ENCODE results near the gene LRRC7. TPM values are rescaled to one million over a fixed set of nuclear protein-coding genes. Genes with fewer than 3 reads are reported as not detected.

LRRC7 gene
- 1 to 10 TPM in 2 of 9 donors, under 1 TPM in 7; 0.25 to 4.1 (median 0.54) TPM for total RNA-seq
- under 1 TPM in 1 of 2 donors, not detected in 1; 0.42 TPM for polyA plus RNA-seq
- long read RNA-seq, donor 1, partial matches to known transcripts = 0 of 1 reads
- long read RNA-seq, donor 1, other reads (novel, unspliced or antisense) = 1 of 1 reads
- long read RNA-seq, donor 2 = 0 reads
- long read RNA-seq, donor 3 = 0 reads

DNA sequence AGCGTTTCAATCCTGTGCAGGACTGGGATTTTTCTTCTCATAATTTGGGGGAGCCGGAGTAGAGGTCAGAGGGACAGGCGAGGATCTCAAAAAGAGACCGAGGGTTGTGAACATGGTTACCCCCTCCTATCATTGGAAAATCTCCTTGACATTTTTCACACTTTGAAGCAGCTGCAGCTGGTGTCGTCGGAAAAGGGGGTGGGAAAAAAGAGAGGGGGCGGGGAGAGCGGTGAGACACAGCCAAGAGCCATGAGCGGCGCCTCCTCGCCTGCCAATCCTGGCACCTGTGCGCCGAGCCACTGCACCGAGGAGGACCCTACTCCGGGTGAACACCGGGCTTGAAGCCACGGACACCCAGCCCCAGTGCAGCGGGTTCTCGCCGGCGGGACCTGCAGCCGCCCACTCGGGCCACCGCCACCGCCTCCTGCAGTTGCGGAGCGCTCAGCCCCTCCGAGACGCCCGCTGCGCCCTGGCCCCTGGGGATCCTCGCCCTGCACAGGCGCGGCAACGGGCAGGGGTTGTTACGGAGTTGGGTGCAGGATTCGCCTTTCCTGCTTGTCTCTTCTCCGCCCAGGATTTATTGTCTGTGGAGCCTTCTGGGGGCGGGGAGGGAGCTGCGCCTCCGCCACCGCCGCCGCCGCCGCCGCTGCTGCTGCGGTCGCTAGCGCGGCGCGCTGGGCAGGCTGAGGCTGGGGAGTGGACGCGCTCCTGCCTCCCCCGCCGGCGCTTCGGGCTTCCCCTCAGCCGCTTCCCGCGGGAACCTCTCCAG, at the start of gene LRRC7:
Gene LRRC7 (plus strand): TSS at position 271 of the 769 bp plus-strand sequence. CDS start 718 bp downstream, outside the sequence.
- TF ChIP-seq, protein P1, sequence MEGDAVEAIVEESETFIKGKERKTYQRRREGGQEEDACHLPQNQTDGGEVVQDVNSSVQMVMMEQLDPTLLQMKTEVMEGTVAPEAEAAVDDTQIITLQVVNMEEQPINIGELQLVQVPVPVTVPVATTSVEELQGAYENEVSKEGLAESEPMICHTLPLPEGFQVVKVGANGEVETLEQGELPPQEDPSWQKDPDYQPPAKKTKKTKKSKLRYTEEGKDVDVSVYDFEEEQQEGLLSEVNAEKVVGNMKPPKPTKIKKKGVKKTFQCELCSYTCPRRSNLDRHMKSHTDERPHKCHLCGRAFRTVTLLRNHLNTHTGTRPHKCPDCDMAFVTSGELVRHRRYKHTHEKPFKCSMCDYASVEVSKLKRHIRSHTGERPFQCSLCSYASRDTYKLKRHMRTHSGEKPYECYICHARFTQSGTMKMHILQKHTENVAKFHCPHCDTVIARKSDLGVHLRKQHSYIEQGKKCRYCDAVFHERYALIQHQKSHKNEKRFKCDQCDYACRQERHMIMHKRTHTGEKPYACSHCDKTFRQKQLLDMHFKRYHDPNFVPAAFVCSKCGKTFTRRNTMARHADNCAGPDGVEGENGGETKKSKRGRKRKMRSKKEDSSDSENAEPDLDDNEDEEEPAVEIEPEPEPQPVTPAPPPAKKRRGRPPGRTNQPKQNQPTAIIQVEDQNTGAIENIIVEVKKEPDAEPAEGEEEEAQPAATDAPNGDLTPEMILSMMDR (IDR thresholded peaks at IDR 0.05) = no peak
- TF ChIP-seq POLR2A (IDR thresholded peaks at IDR 0.05) = no peak
- H3K36me3 ChIP-seq = no peaks in the 10 kb centered on the region
- 0 to 1% (median 1%) methylated on average over 28 to 62 of the region's 62 CpGs for WGBS, 4 donors
- H3K9me3 ChIP-seq = peaks cover 0 to 6% (median 0%) of the 10 kb centered on the region in 12 donors
- ATAC-seq (peak in 2 of 4 donors; percentile 42 to 65), DNase-seq (peak in 2 of 5 donors; percentile 24 to 57)
- H3K4me1 ChIP-seq = peaks cover 0 to 24% (median 0%) of the 10 kb centered on the region in 12 donors
- intact Hi-C loops (cut with DNase I) = loop anchor here in 1 of 10 donors (10.0 kb wide), 1 partner anchor 63 kb away; no protein-coding TSS in a partner anchor
- H3K4me3 ChIP-seq = peak within 1 kb of the TSS; percentile 26 to 59 (median 49)
- peaks cover 3 to 54% (median 20%) of the 10 kb centered on the region in 9 donors for H3K27me3 ChIP-seq
- peak within 1 kb of the TSS in 1 of 12 donors; percentile 46 for H3K27ac ChIP-seq

DNA sequence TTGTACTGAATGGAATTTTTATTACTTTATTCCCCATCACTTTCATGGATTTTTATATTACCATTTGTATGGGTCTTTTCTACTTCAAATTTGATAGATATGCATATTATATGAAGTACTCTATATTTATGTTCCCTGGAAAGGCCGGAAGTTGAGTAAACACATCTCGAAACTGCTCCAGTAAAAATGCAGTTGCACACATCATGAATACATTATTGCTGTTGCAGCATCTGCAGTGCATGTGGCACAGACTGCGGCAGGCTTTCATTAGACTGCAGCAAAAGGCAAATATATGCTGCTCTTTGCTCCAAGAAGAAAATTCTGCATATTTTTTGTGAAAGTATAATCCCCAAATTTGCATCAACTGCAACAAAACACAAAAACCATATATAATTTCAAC, 48.7 kb upstream of the LRRC7 start:
- 86 to 91% (median 88%) methylated on average over 3 of the region's 3 CpGs for WGBS, 4 donors
- intact Hi-C loops (cut with DNase I) = no loop called here
- Histone ChIP-seq H3K27ac (no peak overlapping the region), H3K36me3 (no peaks in the 10 kb centered on the region), H3K27me3 (no peaks in the 10 kb centered on the region), H3K4me1 (no peaks in the 10 kb centered on the region), H3K9me3 (no peaks in the 10 kb centered on the region), H3K4me3 (no peak overlapping the region)
- ATAC-seq (no peak), DNase-seq (no peak)
- TF ChIP-seq POLR2A (IDR thresholded peaks at IDR 0.05) = no peak
- TF ChIP-seq, protein P1 (IDR thresholded peaks at IDR 0.05) = no peak

DNA sequence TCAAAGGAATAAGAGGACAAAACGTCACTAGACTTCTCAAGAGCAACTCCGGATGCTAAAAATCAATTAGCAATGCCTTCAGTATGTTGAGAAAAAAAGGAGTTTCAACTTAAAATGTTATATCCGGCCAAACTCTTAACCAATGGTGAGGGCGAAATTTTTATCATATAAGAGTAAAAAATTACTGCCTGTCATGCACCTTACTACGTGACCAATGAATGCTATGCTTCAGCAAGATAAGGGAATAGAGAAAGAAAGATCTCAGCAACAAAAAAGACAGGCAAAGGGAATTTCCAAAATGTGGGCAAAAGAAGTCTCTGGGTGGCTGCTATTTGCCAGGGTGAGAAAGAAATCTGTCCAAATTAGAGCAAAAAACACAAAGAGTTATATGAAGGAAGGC, 47.4 kb upstream of the LRRC7 start:
- H3K27me3 ChIP-seq = no peaks in the 10 kb centered on the region
- intact Hi-C loops (cut with DNase I) = no loop called here
- H3K27ac ChIP-seq = no peak overlapping the region
- ATAC-seq (no peak), DNase-seq (no peak)
- TF ChIP-seq POLR2A (IDR thresholded peaks at IDR 0.05) = no peak
- TF ChIP-seq, protein P1 (IDR thresholded peaks at IDR 0.05) = no peak
- no peaks in the 10 kb centered on the region for H3K4me1 ChIP-seq
- H3K36me3 ChIP-seq = no peaks in the 10 kb centered on the region
- 65 to 73% (median 68%) methylated on average over 5 of the region's 5 CpGs for WGBS, 4 donors
- H3K4me3 ChIP-seq = no peak overlapping the region
- H3K9me3 ChIP-seq = no peaks in the 10 kb centered on the region

DNA sequence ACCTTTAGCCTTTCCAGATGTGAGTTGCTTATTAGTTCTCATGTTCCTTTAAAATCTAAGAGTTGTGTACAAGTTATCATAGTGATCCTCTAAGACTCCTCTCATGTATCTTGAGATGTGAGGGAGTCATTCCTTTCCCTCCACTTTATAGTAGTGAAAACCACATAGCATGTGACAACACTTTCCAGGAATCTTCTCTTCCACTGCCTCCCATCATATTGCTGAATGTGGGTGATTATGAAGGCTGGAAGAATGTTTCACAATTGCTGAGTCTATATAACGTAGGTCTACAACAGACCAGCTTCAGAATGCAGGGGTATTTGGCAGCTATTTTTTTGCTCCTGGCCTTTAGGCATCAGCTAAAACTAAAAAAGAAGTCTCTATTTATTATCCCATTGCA, 44.7 kb upstream of the LRRC7 start:
- intact Hi-C loops (cut with DNase I) = no loop called here

More for the DNA sequence above, 44.7 kb upstream of the LRRC7 start:
- Histone ChIP-seq H3K9me3 (no peaks in the 10 kb centered on the region), H3K27me3 (no peaks in the 10 kb centered on the region), H3K4me1 (no peaks in the 10 kb centered on the region), H3K27ac (no peak overlapping the region), H3K4me3 (no peak overlapping the region), H3K36me3 (no peaks in the 10 kb centered on the region)
- ATAC-seq = no peak
- WGBS, 4 donors = 57 to 75% (median 69%) methylated on average over 1 of the region's 1 CpG
- no peak for DNase-seq
- TF ChIP-seq, protein P1 (IDR thresholded peaks at IDR 0.05) = no peak
- TF ChIP-seq POLR2A (IDR thresholded peaks at IDR 0.05) = no peak
